HG03045 (cell line): ENCODE data around the gene SGCE.
"Not testable (repeated sequence)": the region's sequence is repeated elsewhere in the genome, so short reads cannot be mapped to it uniquely, and the experiment has no call there.

Experiments
- ATAC-seq: cut with Tn5 transposase; IDR thresholded peaks from one replicate; pipeline ENCODE4 v1.9.1; 2021; ENCODE audit warnings: mild to moderate bottlenecking, moderate library complexity; ENCODE audit not compliant: unreplicated experiment

SGCE gene, protein sequence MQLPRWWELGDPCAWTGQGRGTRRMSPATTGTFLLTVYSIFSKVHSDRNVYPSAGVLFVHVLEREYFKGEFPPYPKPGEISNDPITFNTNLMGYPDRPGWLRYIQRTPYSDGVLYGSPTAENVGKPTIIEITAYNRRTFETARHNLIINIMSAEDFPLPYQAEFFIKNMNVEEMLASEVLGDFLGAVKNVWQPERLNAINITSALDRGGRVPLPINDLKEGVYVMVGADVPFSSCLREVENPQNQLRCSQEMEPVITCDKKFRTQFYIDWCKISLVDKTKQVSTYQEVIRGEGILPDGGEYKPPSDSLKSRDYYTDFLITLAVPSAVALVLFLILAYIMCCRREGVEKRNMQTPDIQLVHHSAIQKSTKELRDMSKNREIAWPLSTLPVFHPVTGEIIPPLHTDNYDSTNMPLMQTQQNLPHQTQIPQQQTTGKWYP

GRCh38 chr7:94655848-94656657 lies at the start of gene SGCE:
Gene SGCE (minus strand): TSS chr7:94656133. CDS start chr7:94656098, 35 bp downstream.
- ATAC-seq, result no peak

DNA sequence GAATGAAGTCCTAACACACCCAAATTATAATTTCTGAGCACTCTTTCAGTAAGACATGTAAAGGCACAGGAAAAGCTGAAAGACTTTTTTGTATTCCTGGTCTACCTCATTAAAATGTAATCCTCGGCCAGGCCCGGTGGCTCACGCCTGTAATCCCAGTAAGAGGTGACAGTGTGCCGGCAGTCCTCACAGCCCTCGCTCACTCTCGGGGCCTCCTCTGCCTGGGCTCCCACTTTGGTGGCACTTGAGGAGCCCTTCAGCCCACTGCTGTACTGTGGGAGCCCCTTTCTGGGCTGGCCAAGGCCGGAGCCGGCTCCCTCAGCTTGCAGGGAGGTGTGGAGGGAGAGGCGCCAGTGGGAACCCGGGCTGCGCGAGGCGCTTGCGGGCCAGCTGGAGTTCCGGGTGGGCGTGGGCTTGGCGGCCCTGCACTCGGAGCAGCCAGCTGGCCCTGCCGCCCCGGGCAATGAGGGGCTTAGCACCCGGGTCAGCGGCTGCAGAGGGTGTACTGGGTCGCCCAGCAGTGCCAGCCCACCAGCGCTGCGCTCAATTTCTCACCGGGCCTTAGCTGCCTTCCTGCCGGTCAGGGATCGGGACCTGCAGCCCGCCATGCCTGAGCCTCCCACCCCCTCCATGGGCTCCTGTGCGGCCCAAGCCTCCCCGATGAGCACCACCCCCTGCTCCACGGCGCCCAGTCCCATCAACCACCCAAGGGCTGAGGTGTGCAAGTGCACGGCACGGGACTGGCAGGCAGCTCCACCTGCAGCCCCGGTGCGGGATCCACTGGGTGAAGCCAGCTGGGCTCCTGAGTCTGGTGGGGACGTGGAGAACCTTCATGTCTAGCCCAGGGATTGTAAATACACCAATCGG lies 49.5 kb upstream of the SGCE start:
- ATAC-seq, result not testable (repeated sequence)

DNA sequence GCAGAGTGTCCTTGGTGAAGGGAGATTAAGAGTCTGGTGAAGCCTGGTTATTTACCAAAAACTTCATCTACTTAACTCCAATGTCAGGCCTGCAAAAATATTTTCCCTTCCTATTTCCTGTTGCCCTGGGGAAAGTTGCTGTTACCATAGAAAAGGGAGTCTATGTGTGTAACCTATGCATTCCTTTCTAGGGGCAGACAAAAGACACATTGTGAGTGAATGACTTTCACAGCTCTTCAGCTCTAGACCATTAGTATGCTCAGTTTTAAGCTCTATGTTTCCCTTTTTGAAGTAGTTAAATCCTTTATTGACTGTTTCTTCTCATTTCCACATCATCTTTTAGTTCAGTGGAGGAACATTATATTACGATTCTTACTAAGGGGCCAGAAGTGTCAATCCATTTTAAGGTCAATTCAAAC lies 45.6 kb upstream of the SGCE start:
- no peak for ATAC-seq

- ATAC-seq, result no peak
Observed at GRCh38 chr7:94700926-94701554, 45.1 kb upstream of the SGCE start.

- ATAC-seq, result no peak
Observed at GRCh38 chr7:94698275-94698674, 42.3 kb upstream of the SGCE start.

DNA sequence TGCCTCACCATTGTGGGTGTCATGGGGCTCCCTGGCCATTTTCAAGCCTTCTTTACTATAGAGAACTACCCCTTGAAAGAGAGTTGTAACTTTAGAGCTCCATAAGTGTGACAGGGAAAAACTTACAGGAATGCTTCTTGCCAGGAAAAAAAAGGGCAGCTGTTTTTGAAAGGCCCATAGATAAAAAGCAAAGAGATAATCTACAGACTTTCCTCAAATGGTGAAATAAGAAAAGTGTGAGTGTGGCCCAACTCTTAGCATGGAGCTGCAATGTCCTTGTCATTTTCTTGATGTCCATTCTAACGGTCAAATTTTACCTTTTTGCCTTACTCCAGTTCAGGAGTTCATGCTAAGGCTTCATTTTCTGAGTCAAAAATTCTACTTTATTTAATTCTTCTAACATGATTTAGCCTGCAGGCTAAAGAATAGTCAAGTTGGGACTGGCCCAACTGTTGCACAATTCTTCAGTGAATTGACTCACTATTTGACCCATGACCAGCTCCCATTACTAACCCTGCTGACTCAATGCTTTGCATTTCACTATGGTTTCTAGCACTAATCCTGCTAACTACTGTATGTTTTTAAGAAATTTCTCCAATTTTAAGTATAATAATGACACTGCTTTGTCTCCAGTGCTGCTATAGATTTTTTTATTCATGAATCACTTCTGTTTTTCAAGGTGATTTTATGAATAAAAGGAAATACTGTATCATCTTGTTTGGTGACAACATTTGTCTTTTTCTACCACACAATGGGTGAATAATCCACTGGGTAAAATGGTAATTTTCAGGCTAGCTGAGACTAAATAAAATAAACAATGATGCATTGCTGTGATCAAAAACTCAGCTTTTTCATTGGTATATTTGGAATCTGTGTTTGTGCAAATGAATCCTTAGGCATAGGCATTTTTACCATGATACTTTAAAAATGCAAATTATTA lies 41.4 kb upstream of the SGCE start:
- ATAC-seq, result no peak

DNA sequence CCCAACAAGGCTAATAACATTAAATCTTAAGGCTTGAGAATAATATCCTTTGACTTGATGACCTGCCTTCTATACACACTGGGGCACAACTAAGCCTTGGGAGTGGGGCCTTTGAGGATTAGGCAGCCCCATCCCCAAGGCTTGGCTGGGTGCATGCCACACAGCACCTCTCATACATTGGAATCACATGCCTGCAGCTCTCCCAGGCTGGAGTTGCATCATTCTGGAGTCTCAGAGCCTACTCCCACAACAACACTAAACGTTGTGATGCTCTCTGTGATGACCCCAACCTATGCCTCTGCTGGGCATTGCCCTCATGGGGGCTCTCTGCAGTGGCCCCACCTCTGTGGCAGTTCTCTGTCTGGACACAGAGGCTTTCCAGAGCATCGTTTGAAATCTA lies 31.9 kb upstream of the SGCE start:
- no peak for ATAC-seq

DNA sequence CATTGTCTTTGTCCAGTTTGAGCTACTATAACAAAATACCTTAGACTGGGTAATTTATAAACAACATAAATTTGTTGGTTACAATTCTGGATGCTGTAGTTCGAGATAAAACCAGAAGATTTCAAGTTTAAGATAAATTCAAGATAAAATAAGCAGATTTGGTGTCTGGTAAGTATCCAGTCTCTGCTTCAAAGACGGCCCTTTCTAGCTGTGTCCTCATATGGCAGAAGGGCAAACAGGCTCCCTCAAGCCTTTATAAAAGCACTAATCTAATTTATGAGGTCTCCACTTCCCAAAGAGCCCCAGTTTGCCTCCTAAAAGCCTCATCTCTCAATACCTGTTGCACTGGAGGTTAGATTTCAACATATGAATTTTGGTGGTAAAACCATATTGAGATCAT lies 31.1 kb upstream of the SGCE start:
- ATAC-seq, result no peak

DNA sequence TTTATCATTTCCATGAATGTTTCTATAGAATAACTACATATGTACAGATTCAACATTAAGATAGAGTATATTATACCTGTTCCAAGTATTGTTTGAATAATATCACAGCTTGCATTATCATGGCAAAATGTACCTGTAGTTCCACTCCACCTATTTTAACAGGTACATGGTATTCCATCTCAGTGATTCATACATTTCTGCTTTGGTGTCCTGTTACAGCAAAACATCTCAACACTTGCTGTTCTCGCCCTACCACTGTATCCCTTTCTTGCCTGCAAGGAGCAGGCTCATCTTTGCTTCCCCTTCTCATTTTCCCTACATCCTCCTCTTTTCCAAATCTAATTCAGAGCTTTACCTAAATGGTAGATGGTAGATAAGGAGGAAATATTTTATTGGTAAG lies 27.1 kb upstream of the SGCE start:
- ATAC-seq, result no peak

GRCh38 chr7:94679358-94679757 lies 23.4 kb upstream of the SGCE start:
- ATAC-seq, result no peak

DNA sequence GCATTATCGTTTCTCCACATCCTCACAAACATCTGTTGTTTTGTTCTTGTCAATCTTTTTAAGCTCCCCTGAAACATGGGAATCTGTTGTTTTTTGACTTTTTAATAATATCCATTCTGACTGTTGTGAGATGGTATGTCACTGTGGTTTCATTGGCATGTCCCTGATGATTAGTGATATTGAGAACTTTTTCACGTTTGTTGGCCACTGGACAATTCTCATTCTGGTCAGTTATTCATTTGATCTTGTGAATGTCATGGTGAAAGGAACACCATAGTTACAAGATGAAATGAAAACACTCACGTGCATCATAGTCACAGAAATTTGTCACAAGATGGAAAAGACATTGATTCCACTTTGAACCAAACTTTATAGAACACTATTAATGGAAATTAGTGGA lies 20.5 kb upstream of the SGCE start:
- no peak for ATAC-seq

- ATAC-seq, result no peak
Observed at GRCh38 chr7:94675356-94675755, 19.4 kb upstream of the SGCE start.

GRCh38 chr7:94671444-94672235 lies 15.7 kb upstream of the SGCE start:
- ATAC-seq, result no peak

DNA sequence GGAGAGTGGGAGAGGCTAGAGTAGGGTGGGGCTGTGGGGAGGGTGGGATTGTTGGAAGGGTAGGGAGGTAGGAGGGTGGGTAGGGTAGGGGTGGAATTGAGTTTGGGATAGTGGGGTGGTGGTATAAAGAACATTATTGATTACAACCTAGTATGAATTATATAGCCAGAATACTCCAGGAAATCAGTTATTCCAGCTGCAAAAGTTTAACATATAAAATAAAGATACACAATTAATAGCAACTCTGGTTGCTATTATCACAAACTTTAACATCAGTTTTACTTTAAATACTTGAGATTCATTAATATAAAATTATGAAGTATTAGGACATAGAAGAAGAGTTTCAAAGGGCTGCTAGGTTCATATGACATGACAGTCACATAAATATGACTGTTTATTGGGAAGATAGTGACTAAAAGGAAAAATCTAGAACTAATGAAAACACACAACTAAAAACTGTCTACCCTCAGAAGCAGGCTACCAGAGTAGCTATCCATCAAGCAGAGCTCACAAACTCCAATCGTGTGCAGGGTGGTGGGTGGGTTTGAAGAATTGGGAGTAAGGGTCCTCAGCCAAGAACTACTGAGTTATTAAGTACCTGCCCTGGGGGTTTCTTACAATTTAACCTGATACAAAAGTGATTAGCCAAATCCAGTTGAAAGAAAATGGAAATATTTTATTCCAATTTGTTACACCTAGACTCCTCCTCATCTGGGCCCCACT lies 14.0 kb upstream of the SGCE start:
- no peak for ATAC-seq

GRCh38 chr7:94666879-94667587 lies 11.1 kb upstream of the SGCE start:
- ATAC-seq, result no peak

DNA sequence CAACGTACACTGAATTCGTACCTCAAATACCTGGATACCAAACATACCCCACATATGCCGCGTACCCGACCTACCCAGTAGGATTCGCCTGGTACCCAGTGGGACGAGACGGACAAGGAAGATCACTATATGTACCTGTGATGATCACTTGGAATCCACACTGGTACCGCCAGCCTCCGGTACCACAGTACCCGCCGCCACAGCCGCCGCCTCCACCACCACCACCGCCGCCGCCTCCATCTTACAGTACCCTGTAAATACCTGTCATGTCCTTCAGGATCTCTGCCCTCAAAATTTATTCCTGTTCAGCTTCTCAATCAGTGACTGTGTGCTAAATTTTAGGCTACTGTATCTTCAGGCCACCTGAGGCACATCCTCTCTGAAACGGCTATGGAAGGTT lies 9.5 kb upstream of the SGCE start:
- no peak for ATAC-seq

DNA sequence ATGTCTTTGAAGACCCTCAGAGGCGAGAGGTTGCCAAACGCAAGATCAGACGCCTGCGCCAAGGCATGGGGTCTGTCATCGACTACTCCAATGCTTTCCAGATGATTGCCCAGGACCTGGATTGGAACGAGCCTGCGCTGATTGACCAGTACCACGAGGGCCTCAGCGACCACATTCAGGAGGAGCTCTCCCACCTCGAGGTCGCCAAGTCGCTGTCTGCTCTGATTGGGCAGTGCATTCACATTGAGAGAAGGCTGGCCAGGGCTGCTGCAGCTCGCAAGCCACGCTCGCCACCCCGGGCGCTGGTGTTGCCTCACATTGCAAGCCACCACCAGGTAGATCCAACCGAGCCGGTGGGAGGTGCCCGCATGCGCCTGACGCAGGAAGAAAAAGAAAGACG lies 8.1 kb upstream of the SGCE start:
- no peak for ATAC-seq

- ATAC-seq, result no peak
Observed at GRCh38 chr7:94662548-94662947, 6.6 kb upstream of the SGCE start.
